ENCODE results near the gene ROBO2.

Gene ROBO2

GRCh38 chr3:77102951-77103769 is 63.3 kb downstream of the ROBO2 start:
- no peak for DNase-seq (ENCODE audit: low spot score)

- no peak for DNase-seq (ENCODE audit: low spot score)
Observed at GRCh38 chr3:77122652-77123051, 82.8 kb downstream of the ROBO2 start.

GRCh38 chr3:77125966-77126365 is 86.1 kb downstream of the ROBO2 start:
- peak; percentile 85 for DNase-seq (ENCODE audit: low spot score)

GRCh38 chr3:77134769-77135168 is 94.9 kb downstream of the ROBO2 start:
- DNase-seq (ENCODE audit: low spot score), result peak; percentile 65

GRCh38 chr3:77137559-77137958 is 97.7 kb downstream of the ROBO2 start:
- no peak for DNase-seq (ENCODE audit: low spot score)

GRCh38 chr3:77139624-77140023 is 99.7 kb downstream of the ROBO2 start:
- peak; percentile 87 for DNase-seq (ENCODE audit: low spot score)

- no peak for DNase-seq (ENCODE audit: low spot score)
Observed at GRCh38 chr3:77141423-77141822, 101.5 kb downstream of the ROBO2 start.

- DNase-seq (ENCODE audit: low spot score), result no peak
Observed at GRCh38 chr3:77142578-77142977, 102.7 kb downstream of the ROBO2 start.

- no peak for DNase-seq (ENCODE audit: low spot score)
Observed at GRCh38 chr3:77146004-77146403, 106.1 kb downstream of the ROBO2 start.

GRCh38 chr3:77147836-77148578 is 108.1 kb downstream of the ROBO2 start:
- no peak for DNase-seq (ENCODE audit: low spot score)

- DNase-seq (ENCODE audit: low spot score), result no peak
Observed at GRCh38 chr3:77149382-77149781, 109.5 kb downstream of the ROBO2 start.

- DNase-seq (ENCODE audit: low spot score), result no peak
Observed at GRCh38 chr3:77150028-77150427, 110.1 kb downstream of the ROBO2 start.

GRCh38 chr3:77150759-77151158 is 110.9 kb downstream of the ROBO2 start:
- DNase-seq (ENCODE audit: low spot score), result peak; percentile 52

- DNase-seq (ENCODE audit: low spot score), result no peak
Observed at GRCh38 chr3:77158730-77159581, 119.1 kb downstream of the ROBO2 start.

- no peak for DNase-seq (ENCODE audit: low spot score)
Observed at GRCh38 chr3:77160931-77161497, 121.1 kb downstream of the ROBO2 start.

- no peak for DNase-seq (ENCODE audit: low spot score)
Observed at GRCh38 chr3:77169823-77170222, 129.9 kb downstream of the ROBO2 start.

- DNase-seq (ENCODE audit: low spot score), result peak; percentile 94
Observed at GRCh38 chr3:77171026-77171425, 131.1 kb downstream of the ROBO2 start.

GRCh38 chr3:77179762-77180161 is 139.9 kb downstream of the ROBO2 start:
- peak; percentile 86 for DNase-seq (ENCODE audit: low spot score)

- no peak for DNase-seq (ENCODE audit: low spot score)
Observed at GRCh38 chr3:77182341-77182740, 142.4 kb downstream of the ROBO2 start.

- no peak for DNase-seq (ENCODE audit: low spot score)
Observed at GRCh38 chr3:77186319-77186718, 146.4 kb downstream of the ROBO2 start.

- no peak for DNase-seq (ENCODE audit: low spot score)
Observed at GRCh38 chr3:77186728-77187127, 146.8 kb downstream of the ROBO2 start.

- no peak for DNase-seq (ENCODE audit: low spot score)
Observed at GRCh38 chr3:77188210-77188609, 148.3 kb downstream of the ROBO2 start.
